Thoracic aorta (tissue), 2 donors: Measurements from ENCODE around the gene SRL. TPM values are rescaled to one million over a fixed set of nuclear protein-coding genes. Genes with fewer than 3 reads are reported as not detected.

ENCODE experiments used
- ATAC-seq: fragments of 150-250 bp; one replicate; pipeline ENCODE4 v1.8.0; 2017; ENCODE audit warnings: low read depth; ENCODE audit not compliant: insufficient number of reproducible peaks, low FRiP score
- DNase-seq: peaks from one replicate; pipeline ENCODE4 v3.0.0-alpha.2; 2020; ENCODE audit warnings: low spot score
- H3K27ac ChIP-seq, 2 donors: fragments of 200-600 bp; sonication (generic); 1 replicate in 1 of 2; 2 replicates in 1 of 2; pipeline ENCODE4 v1.5.1; 2016; ENCODE audit warnings: mild to moderate bottlenecking in 2 of 2, moderate library complexity in 2 of 2
- H3K27me3 ChIP-seq: fragments of 200-600 bp; sonication (generic); replicated peaks from 2 replicates; pipeline ENCODE4 v1.6.0; 2016; ENCODE audit warnings: mild to moderate bottlenecking; ENCODE audit not compliant: insufficient read depth
- H3K36me3 ChIP-seq: fragments of 200-600 bp; sonication (generic); one replicate; pipeline ENCODE4 v1.5.1; 2016
- H3K4me1 ChIP-seq, 2 donors: fragments of 200-600 bp; sonication (generic); 1 replicate in 1 of 2; 2 replicates in 1 of 2; pipeline versions ENCODE4 v1.5.1 to v1.6.0; 2016; ENCODE audit warnings: low read depth in 2 of 2, mild to moderate bottlenecking in 1 of 2; ENCODE audit not compliant: control insufficient read depth in 1 of 2
- H3K4me3 ChIP-seq: fragments of 200-600 bp; sonication (generic); 2 replicates; pipeline ENCODE4 v1.5.1; 2016; ENCODE audit warnings: mild to moderate bottlenecking
- H3K9me3 ChIP-seq: fragments of 200-600 bp; sonication (generic); 2 replicates; pipeline ENCODE4 v1.5.1; 2016
- CTCF ChIP-seq: fragments of 200-600 bp; sonication (generic); IDR thresholded peaks from one replicate; pipeline ENCODE4 v1.5.1; 2019; ENCODE audit warnings: antibody characterized with exemption
- total RNA-seq, 2 donors: library from RNA; depleted of rRNA; stranded (reverse); fragments of >200 nt; gene quantifications; one replicate each; pipeline versions ENCODE4 v1.1.0 to v1.2.3, GENCODE V29; 2016

The SRL gene
- total RNA-seq, 2 donors from 2014 or later: 0.68 to 1.1 TPM

DNA sequence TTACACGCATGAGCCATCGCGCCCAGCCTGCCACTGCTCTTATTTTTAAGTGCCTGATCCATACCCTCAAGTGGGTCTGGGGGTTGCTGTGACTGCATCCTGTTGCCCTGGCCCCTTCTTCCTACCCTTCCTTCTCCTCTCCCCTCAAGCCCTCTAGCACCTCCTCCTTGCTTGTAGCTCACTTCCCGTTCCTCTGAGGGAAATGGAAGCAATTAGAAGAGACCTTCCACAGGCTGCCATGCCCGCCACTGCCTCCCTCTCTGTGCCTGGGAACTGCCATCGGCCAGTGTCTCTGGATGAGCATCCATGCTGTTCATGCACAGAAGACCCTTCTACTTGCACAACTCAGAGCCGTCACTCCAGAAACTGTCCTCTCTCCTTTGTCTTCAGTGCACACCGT is 41.6 kb upstream of the SRL start:
- no peak overlapping the region for H3K27ac ChIP-seq
- peaks cover 0 to 4% of the 10 kb centered on the region in 2 donors for H3K4me1 ChIP-seq
- TF ChIP-seq CTCF: no peak
- H3K9me3 ChIP-seq: no peaks in the 10 kb centered on the region
- H3K27me3 ChIP-seq: no peaks in the 10 kb centered on the region
- no peak for ATAC-seq
- H3K36me3 ChIP-seq: no peaks in the 10 kb centered on the region
- no peak overlapping the region for H3K4me3 ChIP-seq
- DNase-seq: no peak

DNA sequence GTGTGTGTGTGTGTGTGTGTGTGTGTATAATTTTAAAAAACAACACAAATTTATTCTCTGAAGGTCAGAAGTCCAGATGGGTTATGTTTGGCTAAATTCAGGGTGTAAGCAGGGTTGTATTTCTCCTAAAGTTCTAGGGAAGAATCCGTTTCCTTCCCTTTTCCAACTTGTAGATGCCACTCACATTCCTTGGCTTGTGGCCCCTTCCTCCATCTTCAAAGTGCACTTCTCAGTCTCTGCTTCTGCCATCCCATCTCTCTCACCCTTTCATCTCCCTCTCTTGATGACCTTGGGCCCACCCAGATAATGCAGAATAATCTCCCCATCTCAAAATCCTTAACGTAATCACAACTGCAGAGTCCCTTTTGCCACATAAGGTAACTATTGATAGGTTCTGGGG is 38.7 kb upstream of the SRL start:
- ATAC-seq: no peak
- H3K27ac ChIP-seq: no peak overlapping the region
- H3K4me3 ChIP-seq: no peak overlapping the region
- H3K9me3 ChIP-seq: no peaks in the 10 kb centered on the region
- no peak for TF ChIP-seq CTCF
- no peak for DNase-seq
- no peaks in the 10 kb centered on the region for H3K4me1 ChIP-seq
- no peaks in the 10 kb centered on the region for H3K27me3 ChIP-seq
- no peaks in the 10 kb centered on the region for H3K36me3 ChIP-seq

- Histone ChIP-seq H3K36me3 (no peaks in the 10 kb centered on the region), H3K9me3 (no peaks in the 10 kb centered on the region), H3K27ac (no peak overlapping the region), H3K4me1 (peaks cover 0 to 4% of the 10 kb centered on the region in 2 donors), H3K27me3 (no peaks in the 10 kb centered on the region), H3K4me3 (no peak overlapping the region)
- no peak for TF ChIP-seq CTCF
- DNase-seq (no peak), ATAC-seq (no peak)
Observed at GRCh38 chr16:4277987-4278513, 36.2 kb upstream of the SRL start.

DNA sequence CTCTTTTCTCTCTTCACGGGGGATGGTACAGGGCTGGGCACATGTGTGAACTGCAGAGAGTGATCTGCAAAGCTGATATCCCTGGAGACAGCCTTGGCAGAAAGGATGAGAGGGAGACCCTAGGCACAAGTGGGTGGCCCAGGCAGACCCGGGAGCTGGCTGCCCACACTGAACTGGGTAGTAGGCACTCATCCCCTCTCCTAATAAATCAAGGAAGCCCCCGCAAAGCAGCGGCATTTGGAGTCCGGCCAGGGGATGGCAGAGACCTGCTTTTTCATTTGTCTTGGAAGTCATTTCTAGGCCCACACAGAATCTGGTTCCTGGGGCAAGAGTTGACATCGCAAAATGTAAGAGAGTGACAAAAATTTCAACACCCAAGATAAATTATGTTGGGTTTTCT is 34.0 kb upstream of the SRL start:
- Histone ChIP-seq H3K4me1 (peaks cover 2 to 7% of the 10 kb centered on the region in 2 donors), H3K27ac (no peak overlapping the region), H3K27me3 (no peaks in the 10 kb centered on the region), H3K36me3 (no peaks in the 10 kb centered on the region), H3K4me3 (no peak overlapping the region), H3K9me3 (no peaks in the 10 kb centered on the region)
- DNase-seq (no peak), ATAC-seq (no peak)
- no peak for TF ChIP-seq CTCF

DNA sequence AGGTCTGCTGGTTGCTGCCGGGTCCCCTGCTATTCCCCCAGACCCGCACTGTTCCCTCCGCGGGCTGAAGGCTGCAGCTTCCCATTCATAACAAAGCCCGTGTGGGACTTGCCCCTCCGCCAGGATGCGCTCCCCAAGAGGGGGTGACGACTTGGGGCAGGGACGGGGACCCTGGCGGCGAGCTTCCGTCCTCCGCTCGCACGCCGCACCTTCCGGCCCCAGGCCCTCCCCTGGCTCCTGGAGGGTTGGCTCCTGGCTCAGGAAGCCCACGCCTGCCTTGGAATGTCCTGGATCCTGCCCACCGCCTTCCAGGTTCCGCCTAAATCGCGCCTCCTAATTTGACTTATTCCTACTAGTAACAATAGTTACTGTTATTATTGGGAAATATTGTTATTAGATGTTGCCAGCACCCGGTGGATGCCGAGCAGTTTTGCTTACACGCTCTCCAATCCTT is 32.0 kb upstream of the SRL start:
- no peaks in the 10 kb centered on the region for H3K9me3 ChIP-seq
- H3K4me1 ChIP-seq: peaks cover 5 to 13% of the 10 kb centered on the region in 2 donors
- no peaks in the 10 kb centered on the region for H3K27me3 ChIP-seq
- H3K4me3 ChIP-seq: peak overlapping the region; percentile 90
- H3K36me3 ChIP-seq: no peaks in the 10 kb centered on the region
- H3K27ac ChIP-seq: peak overlapping the region; percentile 86 to 87
- TF ChIP-seq CTCF: peak; percentile 23
- ATAC-seq (no peak), DNase-seq (no peak)
